Measurements from ENCODE around the gene GNA15.
A peak's percentile ranks its signal among the peaks of the same experiment; 100 is the strongest.
"Not testable (repeated sequence)": the region's sequence is repeated elsewhere in the genome, so short reads cannot be mapped to it uniquely, and the experiment has no call there.

The GNA15 gene

GRCh38 chr19:3135961-3136683 is at the start of gene GNA15:
TSS of gene GNA15 (plus strand) at chr19:3136033. CDS start at chr19:3136451, 418 bp downstream.
- DNase-seq, result peak; percentile 40

- DNase-seq, result no peak
Measured at GRCh38 chr19:3087769-3088168, 48.1 kb upstream of the GNA15 start.

- not testable (repeated sequence) for DNase-seq
Measured at GRCh38 chr19:3089299-3089855, 46.5 kb upstream of the GNA15 start.

GRCh38 chr19:3094601-3095440 is 41.0 kb upstream of the GNA15 start:
- DNase-seq, result peak; percentile 51

GRCh38 chr19:3095441-3096191 is 40.2 kb upstream of the GNA15 start:
- peak; percentile 83 for DNase-seq

GRCh38 chr19:3096267-3096901 is 39.4 kb upstream of the GNA15 start:
- DNase-seq, result no peak

GRCh38 chr19:3096902-3097326 is 38.9 kb upstream of the GNA15 start:
- DNase-seq, result no peak

- no peak for DNase-seq
Measured at GRCh38 chr19:3097442-3097871, 38.4 kb upstream of the GNA15 start.

GRCh38 chr19:3098141-3098514 is 37.7 kb upstream of the GNA15 start:
- DNase-seq, result no peak

- DNase-seq, result peak; percentile 47
Measured at GRCh38 chr19:3098515-3099346, 37.1 kb upstream of the GNA15 start.

- no peak for DNase-seq
Measured at GRCh38 chr19:3099347-3100145, 36.3 kb upstream of the GNA15 start.

- DNase-seq, result no peak
Measured at GRCh38 chr19:3100331-3100730, 35.5 kb upstream of the GNA15 start.

GRCh38 chr19:3100747-3101730 is 34.8 kb upstream of the GNA15 start:
- DNase-seq, result no peak

GRCh38 chr19:3102239-3103140 is 33.3 kb upstream of the GNA15 start:
- no peak for DNase-seq

- DNase-seq, result no peak
Measured at GRCh38 chr19:3104708-3104983, 31.2 kb upstream of the GNA15 start.

- no peak for DNase-seq
Measured at GRCh38 chr19:3105641-3106508, 30.0 kb upstream of the GNA15 start.

GRCh38 chr19:3106509-3107141 is 29.2 kb upstream of the GNA15 start:
- no peak for DNase-seq
